GM12878 (cell line): ENCODE data around the gene PPP4R4. TPM values are rescaled to one million over a fixed set of nuclear protein-coding genes. Genes with fewer than 3 reads are reported as not detected.

ENCODE experiments used
- ATAC-seq: fragments of 200-7000 bp; cut with Tn5 transposase; 3 replicates; pipeline ENCODE4 v1.9.1; 2020; ENCODE audit warnings: mild to moderate bottlenecking, moderate library complexity
- BruUV-seq: library from RNA; stranded (reverse); fragments of 400-500 nt; replicated peaks from 2 replicates; lab custom pipeline; 2021; lab: Mats Ljungman, UMichigan
- CTCF ChIA-PET: fragments of 300-600 bp; sonication (Branson Sonifier 250); formaldehyde crosslinking; extraction: SDS; loops from one replicate; lab custom pipeline; 2021; ENCODE audit warnings: inconsistent platforms; lab: Yijun Ruan, JAX
- POLR2A ChIA-PET: fragments of 350-600 bp; formaldehyde crosslinking; extraction: SDS; loops from one replicate; lab custom pipeline; 2021; ENCODE audit warnings: inconsistent platforms; lab: Charles Lee
- RAD21 ChIA-PET: fragments of 300-600 bp; sonication (Branson Sonifier 250); formaldehyde crosslinking; loops from one replicate; lab custom pipeline; 2023; ENCODE audit warnings: antibody characterized with exemption; ENCODE audit not compliant: unreplicated experiment; lab: Charles Lee
- SMC1A ChIA-PET: fragments of 300-600 bp; sonication (Branson Sonifier 250); formaldehyde crosslinking; loops from one replicate; lab custom pipeline; 2023; ENCODE audit not compliant: unreplicated experiment, uncharacterized antibody; lab: Charles Lee
- DNase-seq: peaks from one replicate; pipeline ENCODE4 v3.0.0-alpha.2; 2011; ENCODE audit warnings: low read depth, low spot score
- FAIRE-seq: peaks from 3 replicates; lab custom pipeline; 2011; peaks lifted over from hg19 to GRCh38; lab: Jason Lieb, UNC
- H2AFZ ChIP-seq: 2 replicates; pipeline ENCODE4 v1.6.0; 2011; ENCODE audit warnings: low read depth, low read length, control low read depth; ENCODE audit not compliant: control insufficient read depth
- H3K27ac ChIP-seq: 2 replicates; pipeline ENCODE4 v1.5.1; 2011; ENCODE audit warnings: control low read depth; ENCODE audit not compliant: control insufficient read depth, insufficient read depth
- H3K27me3 ChIP-seq, 2 experiments: replicated peaks in 1 of 2; 2 replicates each; pipeline versions ENCODE4 v1.6.0 to v1.6.1; 2011; ENCODE audit warnings: low read length in 1 of 2; ENCODE audit not compliant: control insufficient read depth in 2 of 2, insufficient read depth in 2 of 2
- H3K36me3 ChIP-seq, 2 experiments: 2 replicates each; pipeline ENCODE4 v1.5.1; 2011; ENCODE audit warnings: low read length in 1 of 2; ENCODE audit not compliant: control insufficient read depth in 2 of 2, insufficient read depth in 2 of 2
- H3K4me1 ChIP-seq: 2 replicates; pipeline ENCODE4 v1.6.1; 2011; ENCODE audit warnings: mild to moderate bottlenecking, low read length, moderate library complexity, mixed read lengths; ENCODE audit not compliant: control insufficient read depth, insufficient read depth
- H3K4me2 ChIP-seq: 2 replicates; pipeline ENCODE4 v1.6.0; 2011; ENCODE audit warnings: control low read depth; ENCODE audit not compliant: control insufficient read depth, insufficient read depth
- H3K4me3 ChIP-seq: fragments of 200-600 bp; sonication (generic); 2 replicates; pipeline ENCODE4 v1.5.1; 2016
- H3K79me2 ChIP-seq: 2 replicates; pipeline ENCODE4 v1.6.0; 2011; ENCODE audit warnings: low read length; ENCODE audit not compliant: control insufficient read depth, insufficient read depth
- H3K9ac ChIP-seq: 2 replicates; pipeline ENCODE4 v1.8.0; 2011; ENCODE audit warnings: low read length, control low read depth, mixed read lengths; ENCODE audit not compliant: control insufficient read depth, insufficient read depth
- H3K9me3 ChIP-seq: replicated peaks from 3 replicates; pipeline ENCODE4 v1.5.1; 2011; ENCODE audit warnings: mild to moderate bottlenecking, low read length; ENCODE audit not compliant: control insufficient read depth, insufficient read depth
- H4K20me1 ChIP-seq: 2 replicates; pipeline ENCODE4 v1.6.0; 2011; ENCODE audit not compliant: control insufficient read depth, insufficient read depth
- BMI1 ChIP-seq: fragments of 450-650 bp; IDR thresholded peaks from 2 replicates; pipeline ENCODE4 v1.6.1; 2016; ENCODE audit warnings: mild to moderate bottlenecking, moderate library complexity, borderline replicate concordance
- CBFB ChIP-seq: IDR thresholded peaks from 2 replicates; pipeline ENCODE4 v1.6.1; 2016; ENCODE audit warnings: antibody characterized with exemption, low read depth
- CHD1 ChIP-seq: IDR thresholded peaks from 2 replicates; pipeline ENCODE4 v1.6.1; 2012; ENCODE audit warnings: low read depth, low read length, improper control_type of control experiment
- CUX1 ChIP-seq: IDR thresholded peaks from 2 replicates; pipeline ENCODE4 v1.6.1; 2012; ENCODE audit warnings: improper control_type of control experiment, low read depth, low read length; ENCODE audit not compliant: insufficient replicate concordance
- FOS ChIP-seq: IDR thresholded peaks from 3 replicates; pipeline ENCODE4 v1.6.1; 2011; ENCODE audit warnings: borderline replicate concordance; ENCODE audit not compliant: insufficient read length; ENCODE audit errors: extremely low read depth
- HSF1 ChIP-seq: fragments of 150-350 bp; IDR thresholded peaks from 2 replicates; pipeline ENCODE4 v1.6.1; 2014; ENCODE audit warnings: mild to moderate bottlenecking, low read depth, low read length
- MYB ChIP-seq: fragments of 150-350 bp; IDR thresholded peaks from 2 replicates; pipeline ENCODE4 v1.6.1; 2014; ENCODE audit warnings: mild to moderate bottlenecking, low read depth, low read length, borderline replicate concordance
- NFXL1 ChIP-seq: fragments of 450-650 bp; IDR thresholded peaks from 2 replicates; pipeline ENCODE4 v1.6.1; 2017; ENCODE audit warnings: antibody characterized with exemption, mild to moderate bottlenecking, borderline replicate concordance
- PKNOX1 ChIP-seq: fragments of 450-650 bp; IDR thresholded peaks from 2 replicates; pipeline ENCODE4 v1.6.1; 2016; ENCODE audit warnings: mild to moderate bottlenecking
- POLR2A ChIP-seq: IDR thresholded peaks from 2 replicates; pipeline ENCODE4 v1.6.1; 2011; ENCODE audit warnings: low read depth, mild to moderate bottlenecking, low read length
- POLR2AphosphoS2 ChIP-seq: IDR thresholded peaks from 2 replicates; pipeline ENCODE4 v1.6.1; 2011; ENCODE audit warnings: low read depth, mild to moderate bottlenecking, low read length, improper control_type of control experiment, moderate library complexity
- SRF ChIP-seq, 2 experiments: IDR thresholded peaks; 2 replicates each; pipeline ENCODE4 v1.6.1; 2011; ENCODE audit warnings: low read depth in 2 of 2, low read length in 2 of 2, mild to moderate bottlenecking in 1 of 2, moderate library complexity in 1 of 2
- STAT3 ChIP-seq: IDR thresholded peaks from 2 replicates; pipeline ENCODE4 v1.6.1; 2011; ENCODE audit warnings: low read depth, low read length, improper control_type of control experiment
- TCF7 ChIP-seq: IDR thresholded peaks from 2 replicates; pipeline ENCODE4 v1.6.1; 2014; ENCODE audit warnings: antibody characterized with exemption, borderline replicate concordance
- USF1 ChIP-seq: IDR thresholded peaks from 2 replicates; pipeline ENCODE4 v1.6.1; 2011; ENCODE audit warnings: borderline replicate concordance, low read depth, mild to moderate bottlenecking, moderate library complexity, mixed read lengths, low read length; ENCODE audit not compliant: insufficient read depth; ENCODE audit errors: extremely low read length
- ZNF622 ChIP-seq: fragments of 450-650 bp; IDR thresholded peaks from 2 replicates; pipeline ENCODE4 v1.6.1; 2017; ENCODE audit warnings: mild to moderate bottlenecking, inconsistent platforms
- ZZZ3 ChIP-seq: IDR thresholded peaks from 2 replicates; pipeline ENCODE4 v1.6.1; 2011; ENCODE audit warnings: low read depth; ENCODE audit not compliant: control insufficient read depth, insufficient read length
- WGBS: methylation state at CpG from one replicate; pipeline ENCODE4 v1.1.6; 2016; ENCODE audit warnings: low lambda C conversion rate; ENCODE audit not compliant: insufficient replicate concordance, insufficient coverage; ENCODE audit errors: missing lambda C conversion rate; 5-methylcytosine and 5-hydroxymethylcytosine counted together
- in situ Hi-C: fragments of 300-500 bp; cut with MboI; formaldehyde crosslinking; loops from 9 replicates; pipeline ENCODE4 v1.14.3; 2018; ENCODE audit warnings: mixed read lengths
- intact Hi-C: fragments of 100-400 bp; cut with micrococcal nuclease; formaldehyde crosslinking; loops from one replicate; pipeline ENCODE4 v1.14.2; 2022; ENCODE audit not compliant: unreplicated experiment
- polyA plus RNA-seq, 11 experiments: library from polyadenylated mRNA; depleted of rRNA in 4 of 11; unstranded in 6 of 11; stranded (reverse) in 5 of 11; fragments of >200 nt; fragmentation: Nextera tagmentation in 4 of 11; fragmentation: Illumina TruSeq in 1 of 11; extraction: Ambion mirVana in 4 of 11; extraction: Trizol in 1 of 11; gene quantifications; 1 replicate in 1 of 11; 2 replicates in 10 of 11; pipeline versions ENCODE4 v1.2.1 to v1.2.3, GENCODE V29; 2011 to 2016; ENCODE audit warnings: inconsistent platforms in 2 of 11, missing spikeins in 2 of 11, low read depth in 1 of 11
- total RNA-seq, 4 experiments: library from RNA; depleted of rRNA in 3 of 4; stranded (reverse); fragments of >200 nt in 3 of 4; fragmentation: Illumina TruSeq in 1 of 4; extraction: Trizol in 1 of 4; gene quantifications; 2 replicates each; pipeline versions ENCODE4 v1.2.1 to v1.2.3, GENCODE V29; 2013 to 2021

PPP4R4 gene
- total and polyA plus RNA-seq, 10 of the 15 experiments (the other 5 are each of a cell fraction or from before 2014, with no cell fraction given) = 0.01 to 0.13 (median 0.08) TPM; not detected in 4

GRCh38 chr14:94213021-94213420 lies 38.9 kb downstream of the PPP4R4 start:
- no peak overlapping the region for H3K4me3 ChIP-seq
- H3K4me1 ChIP-seq = no peaks in the 10 kb centered on the region
- no peaks in the 10 kb centered on the region for H3K36me3 ChIP-seq
- in situ Hi-C loops (no loop called here), intact Hi-C loops (no loop called here)
- CTCF ChIA-PET = no interaction called here
- no peaks in the 10 kb centered on the region for H3K9me3 ChIP-seq
- H3K79me2 ChIP-seq = no peaks in the 10 kb centered on the region
- H2AFZ ChIP-seq = no peak overlapping the region
- no peak overlapping the region for H3K9ac ChIP-seq
- no peak overlapping the region for H3K4me2 ChIP-seq
- no TSS peak for BruUV-seq
- SMC1A ChIA-PET = no interaction called here
- no peak overlapping the region for H3K27ac ChIP-seq
- H3K27me3 ChIP-seq = no peaks in the 10 kb centered on the region; a peak in 1 of 4 replicates
- no peak for ATAC-seq
- H4K20me1 ChIP-seq = no peaks in the 10 kb centered on the region
- no peak for DNase-seq
- POLR2A ChIA-PET = no interaction called here
- 62% methylated on average over 1 of the region's 1 CpG for WGBS
- FAIRE-seq = no peak
- RAD21 ChIA-PET = no interaction called here
- TF ChIP-seq STAT3 (no peak), NFXL1 (no peak), USF1 (no peak), POLR2AphosphoS2 (no peak), CUX1 (no peak), ZZZ3 (no peak), CBFB (no peak), POLR2A (no peak), SRF (IDR thresholded peaks at IDR 0.05; ENCODE audit: low read depth in 2 of 2, low read length in 2 of 2) (no peak), FOS (no peak), CHD1 (no peak), HSF1 (no peak), ZNF622 (no peak), PKNOX1 (no peak), TCF7 (no peak), BMI1 (no peak), MYB (no peak)
